ENCODE measurements around the gene ACOT8. TPM values are rescaled to one million over a fixed set of nuclear protein-coding genes. Genes with fewer than 3 reads are reported as not detected.

Gene ACOT8
- total RNA-seq, 1 donor from 2014 or later: 24.9 TPM

DNA sequence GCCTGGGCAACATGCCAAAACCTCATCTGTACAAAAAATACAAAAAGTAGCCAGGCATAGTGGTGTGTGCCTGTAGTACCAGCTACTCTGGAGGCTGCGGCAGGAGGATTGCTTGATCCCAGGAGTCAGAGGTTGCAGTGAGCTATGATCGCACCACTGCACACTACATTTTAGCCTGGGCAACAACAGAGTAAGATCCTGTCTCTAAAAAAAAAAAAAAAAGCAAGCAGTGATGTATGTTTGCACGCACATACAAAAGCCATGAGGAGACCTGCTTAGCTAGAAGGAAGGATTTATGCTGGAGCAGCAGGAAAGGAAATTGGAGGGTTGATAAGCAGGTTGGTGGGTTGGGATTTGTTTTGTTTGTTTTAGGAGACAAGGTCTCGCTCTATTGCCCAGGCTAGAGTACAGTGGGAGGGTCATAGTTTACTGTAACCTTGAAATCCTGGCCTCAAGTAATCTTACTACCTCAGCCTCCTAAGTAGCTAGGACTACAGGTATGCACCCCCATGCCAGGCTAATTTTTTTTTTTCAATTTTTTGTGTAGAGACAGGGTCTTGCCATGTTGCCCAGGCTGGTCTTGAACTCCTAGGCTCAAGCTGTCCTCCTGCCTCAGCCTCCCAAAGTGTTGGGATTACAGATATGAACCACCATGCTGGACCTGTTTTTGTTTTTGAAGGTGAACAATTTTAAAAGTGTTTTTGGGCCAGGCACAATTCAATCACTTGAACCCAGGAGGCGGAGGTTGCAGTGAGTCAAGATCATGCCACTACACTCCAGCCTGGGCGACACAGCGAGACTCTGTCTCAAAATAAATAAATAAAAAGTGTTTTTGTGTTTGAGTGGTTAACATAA, 4.3 kb upstream of the ACOT8 start:
- DNase-seq (ENCODE audit: low spot score): no peak
- intact Hi-C loops (cut with DNase I): no loop called here

DNA sequence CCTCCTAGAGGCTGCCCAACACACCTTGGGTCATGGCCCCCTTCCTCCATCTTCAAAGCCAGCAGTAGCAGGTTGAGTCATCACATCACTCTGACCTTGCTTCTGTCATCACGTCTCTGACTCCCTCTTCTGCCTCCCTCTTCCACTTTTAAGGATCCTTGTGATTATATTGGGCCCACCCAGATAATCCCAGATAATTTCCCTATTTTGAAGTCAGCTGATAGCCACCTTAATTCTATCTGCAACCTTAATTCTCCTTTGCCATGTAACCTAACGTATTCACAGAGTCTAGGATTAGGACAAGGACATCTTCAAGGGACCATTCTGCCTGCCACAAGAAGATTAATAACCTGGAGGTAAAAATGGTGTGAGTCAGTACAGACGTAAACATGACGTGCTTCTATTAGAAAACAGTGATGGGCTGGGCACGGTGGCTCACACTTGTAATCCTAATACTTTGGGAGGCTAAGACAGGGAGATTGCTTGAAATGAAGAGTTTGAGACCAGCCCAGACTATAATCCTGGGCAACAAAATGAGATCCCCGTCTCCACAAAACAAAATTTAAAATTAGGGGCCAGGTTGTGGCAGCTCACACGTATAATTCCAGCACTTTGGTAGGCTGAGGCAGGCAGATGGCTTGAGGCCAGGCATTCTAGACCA, 3.5 kb upstream of the ACOT8 start:
- intact Hi-C loops (cut with DNase I): no loop called here
- DNase-seq (ENCODE audit: low spot score): no peak

DNA sequence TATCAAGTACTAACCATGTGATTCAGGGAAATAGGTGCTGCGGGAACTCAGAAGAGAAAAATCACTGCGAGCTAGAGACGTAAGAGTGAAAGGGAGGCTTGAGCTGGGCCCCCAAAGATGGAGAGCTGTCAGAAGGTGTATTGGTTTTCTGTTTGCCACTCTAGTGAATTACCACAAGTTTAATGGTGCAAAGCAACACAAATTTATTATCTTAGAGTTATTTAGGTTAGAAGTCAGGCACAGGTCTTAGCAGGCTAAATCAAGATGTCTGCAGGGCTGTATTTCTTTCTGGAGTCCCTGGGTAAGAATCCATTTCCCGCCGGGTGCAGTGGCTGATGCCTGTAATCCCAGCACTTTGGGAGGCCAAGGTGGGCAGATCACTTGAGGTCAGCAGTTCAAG, 2.7 kb upstream of the ACOT8 start:
- intact Hi-C loops (cut with DNase I): no loop called here

DNA sequence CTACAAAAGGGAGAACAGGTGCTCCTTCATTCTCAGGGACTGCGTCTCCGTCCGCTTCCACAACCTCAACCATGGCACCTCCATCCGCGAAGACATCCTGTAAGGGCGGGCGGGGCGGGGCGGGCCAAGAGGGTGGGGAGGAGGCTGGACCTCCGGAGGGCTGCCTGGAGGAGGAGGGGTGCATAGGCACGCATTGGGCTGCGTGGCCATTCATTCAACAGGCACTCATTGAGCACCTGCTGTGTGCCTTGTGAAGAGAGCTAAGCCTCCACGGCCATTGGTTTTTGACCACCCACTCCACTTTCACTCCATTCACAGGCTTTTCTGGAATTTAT, 657 bp upstream of the ACOT8 start:
- intact Hi-C loops (cut with DNase I): no loop called here
- DNase-seq (ENCODE audit: low spot score): no peak

More for the DNA sequence above, 2.7 kb upstream of the ACOT8 start:
- DNase-seq (ENCODE audit: low spot score): no peak

DNA sequence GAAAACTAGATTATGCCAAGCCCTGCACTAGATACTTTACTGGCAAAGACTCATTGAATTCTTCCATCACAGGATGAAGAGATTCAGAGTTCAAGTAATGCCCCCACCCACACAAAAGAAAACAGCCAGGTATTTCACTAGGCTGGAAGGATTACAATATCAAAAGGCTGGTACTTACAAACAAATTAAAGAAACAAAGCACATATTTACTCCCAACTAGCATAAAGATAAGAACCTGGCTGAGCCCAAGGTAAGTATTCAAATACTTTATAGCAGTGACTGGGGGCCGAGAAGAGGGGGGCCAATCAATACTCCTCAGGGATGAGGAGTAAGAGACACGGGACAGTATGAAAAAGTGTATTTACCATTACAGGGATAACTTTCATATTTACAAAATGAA, 3.7 kb downstream of the ACOT8 start:
- intact Hi-C loops (cut with DNase I): no loop called here
- DNase-seq (ENCODE audit: low spot score): no peak

DNA sequence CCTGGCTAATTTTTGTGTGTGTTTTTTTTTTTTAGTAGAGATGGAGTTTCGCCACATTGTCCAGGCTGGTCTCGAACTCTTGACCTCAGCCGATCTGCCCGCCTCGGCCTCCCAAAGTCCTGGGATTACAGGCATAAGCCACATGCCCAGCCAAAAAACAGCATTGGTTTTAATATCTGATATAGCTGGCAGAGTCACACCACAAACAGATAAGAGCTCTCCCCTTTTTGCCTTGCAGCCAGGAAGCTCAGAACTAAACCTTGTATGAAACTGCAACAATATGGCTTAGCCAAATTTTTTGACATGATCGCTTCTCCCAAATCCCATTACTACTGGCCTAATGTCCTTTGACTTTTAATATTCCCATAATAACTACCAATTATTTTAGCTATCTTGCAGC, 4.9 kb downstream of the ACOT8 start:
- intact Hi-C loops (cut with DNase I): no loop called here
- no peak for DNase-seq (ENCODE audit: low spot score)

DNA sequence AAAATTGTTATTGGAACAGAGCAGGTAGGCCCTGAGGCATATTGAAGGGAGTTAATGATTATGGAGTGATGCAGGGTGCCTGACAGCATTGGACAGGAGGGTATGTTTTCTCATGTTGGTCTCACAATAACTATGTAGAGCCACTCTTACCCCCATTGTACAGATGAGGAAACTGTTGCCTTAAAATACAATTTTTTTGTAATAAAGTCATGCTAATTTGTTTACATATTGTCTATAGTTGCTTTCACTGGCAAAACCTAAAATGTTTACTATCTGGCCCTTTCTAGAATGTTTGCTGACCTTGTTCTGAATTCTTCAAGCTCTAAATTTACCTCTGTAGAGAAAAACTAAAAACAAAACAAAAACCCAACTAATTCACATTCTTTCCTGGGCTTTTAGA, 5.7 kb downstream of the ACOT8 start:
- intact Hi-C loops (cut with DNase I): no loop called here
- DNase-seq (ENCODE audit: low spot score): no peak

DNA sequence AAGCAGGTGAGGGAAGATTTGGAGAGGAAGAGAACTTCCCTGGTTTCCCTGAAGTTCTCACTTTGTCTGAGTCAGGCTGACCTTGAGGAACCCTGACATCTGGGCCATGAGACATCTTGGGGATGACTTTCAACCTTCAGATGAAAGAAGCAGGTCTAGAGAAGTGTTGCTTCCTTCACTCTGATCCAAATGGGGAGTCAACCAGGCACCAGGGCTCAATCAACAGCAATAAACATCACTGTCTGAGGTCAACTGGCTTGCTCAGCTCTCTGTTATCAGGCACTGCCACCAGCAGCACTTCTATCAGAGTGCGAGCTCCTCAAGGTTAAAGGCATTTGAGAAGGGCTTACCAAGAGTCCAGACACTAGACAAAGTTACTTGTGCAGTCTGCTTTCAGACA, 6.3 kb downstream of the ACOT8 start:
- DNase-seq (ENCODE audit: low spot score): no peak
- intact Hi-C loops (cut with DNase I): no loop called here

DNA sequence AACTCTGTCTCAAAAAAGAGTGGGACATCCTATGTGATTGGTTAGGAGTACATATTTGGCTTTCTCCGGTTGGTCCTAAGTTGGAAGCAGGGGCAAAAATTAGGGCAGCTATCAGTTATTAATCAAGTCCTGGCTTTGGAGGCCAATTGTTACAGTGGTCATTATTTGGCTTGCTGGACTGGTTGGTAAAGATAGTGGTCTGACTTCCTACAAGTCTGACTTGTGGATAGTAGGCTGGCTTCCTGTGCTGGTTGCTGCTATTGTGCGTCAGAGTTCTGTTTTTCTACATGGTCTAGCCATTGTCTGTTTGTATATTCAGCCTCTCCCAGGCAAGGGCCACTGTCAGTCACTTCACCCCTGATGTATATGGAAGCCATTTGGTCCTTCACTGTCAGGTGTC, 7.0 kb downstream of the ACOT8 start:
- intact Hi-C loops (cut with DNase I): no loop called here
- no peak for DNase-seq (ENCODE audit: low spot score)

DNA sequence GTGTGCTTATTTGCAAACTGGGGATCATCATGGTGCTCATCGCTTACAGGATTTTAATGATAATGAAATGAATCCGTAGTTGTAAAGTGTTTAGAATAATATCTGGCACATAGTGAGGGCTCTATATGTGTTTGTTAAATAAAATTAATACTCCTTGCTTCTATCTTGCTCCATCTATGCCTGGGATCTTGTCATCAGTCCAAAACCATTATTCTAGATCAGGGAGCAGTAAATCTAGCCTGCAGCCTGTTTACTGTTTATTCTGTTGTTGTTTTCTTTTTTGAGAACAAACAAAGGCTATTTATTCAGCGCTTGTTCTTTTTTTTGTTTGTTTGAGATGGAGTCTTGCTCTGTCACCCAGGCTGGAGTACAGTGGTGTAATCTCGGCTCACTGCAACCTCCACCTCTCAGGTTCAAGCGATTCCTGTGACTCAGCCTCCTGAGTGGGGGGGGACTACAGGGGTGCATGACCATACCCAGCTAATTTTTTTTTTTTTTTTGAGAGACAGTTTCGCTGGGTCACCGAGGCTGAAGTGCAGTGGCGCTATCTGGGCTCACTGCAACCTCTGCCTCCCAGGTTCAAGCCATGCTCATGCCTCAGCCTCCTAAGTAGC, 8.1 kb downstream of the ACOT8 start:
- intact Hi-C loops (cut with DNase I): no loop called here
- no peak for DNase-seq (ENCODE audit: low spot score)

DNA sequence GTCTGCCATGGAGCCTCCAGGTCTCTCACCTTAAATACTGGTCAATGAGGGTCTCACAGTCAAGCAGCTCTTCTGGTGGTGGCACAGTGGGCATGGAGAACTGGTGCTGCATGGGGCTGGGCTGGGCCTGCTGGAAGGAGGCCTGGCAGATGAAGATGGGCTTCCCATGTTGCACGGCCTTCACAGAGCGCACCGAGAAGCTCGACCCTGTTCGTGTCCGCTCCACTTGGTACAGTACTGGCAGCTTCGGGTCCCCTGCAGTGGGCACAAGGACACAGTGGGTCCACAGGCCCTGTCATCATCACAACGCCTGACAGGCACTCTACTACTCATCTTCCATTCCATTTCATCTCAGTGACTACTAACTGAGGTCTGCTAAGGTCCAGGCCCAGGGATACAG, 8.8 kb downstream of the ACOT8 start:
- intact Hi-C loops (cut with DNase I): no loop called here
- no peak for DNase-seq (ENCODE audit: low spot score)

DNA sequence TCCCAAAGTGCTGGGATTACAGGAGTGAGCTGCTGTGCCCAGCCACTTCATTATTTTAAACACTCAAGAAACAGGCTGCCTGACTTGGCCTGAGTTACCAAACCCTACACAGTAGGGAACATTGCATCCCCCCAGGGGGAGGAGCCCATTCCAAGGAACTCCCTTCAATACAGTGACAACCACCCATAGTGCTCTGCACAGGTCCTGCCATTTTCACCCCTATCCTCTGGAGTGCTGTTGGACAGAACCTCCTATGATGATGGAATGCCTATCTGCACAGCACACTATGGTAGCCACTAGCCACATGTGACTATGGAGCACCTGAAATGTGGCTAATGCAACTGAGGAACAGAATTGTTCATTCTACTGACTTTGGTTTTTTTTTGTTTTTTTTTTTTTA, 11.7 kb downstream of the ACOT8 start:
- no peak for DNase-seq (ENCODE audit: low spot score)
- intact Hi-C loops (cut with DNase I): no loop called here

DNA sequence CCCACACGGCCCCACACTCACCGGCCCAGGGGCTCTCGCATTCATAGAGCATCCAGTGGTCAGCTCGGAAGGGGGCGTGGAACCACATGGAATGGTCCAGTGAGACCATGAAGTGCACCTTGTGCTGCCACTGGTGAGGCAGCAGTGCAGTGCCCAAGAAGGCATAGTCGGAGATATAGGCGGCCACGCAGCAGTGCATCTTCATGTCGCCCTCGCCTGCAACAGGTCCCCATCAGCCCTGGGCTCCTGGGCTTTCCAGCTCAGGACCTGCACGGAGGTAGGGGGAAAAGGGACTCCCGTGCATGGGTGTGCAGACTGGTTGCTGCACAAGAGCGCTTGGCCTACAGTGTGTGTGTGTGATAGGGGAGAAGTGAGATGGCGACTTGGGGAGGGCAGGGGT, 13.7 kb downstream of the ACOT8 start:
- no peak for DNase-seq (ENCODE audit: low spot score)
- intact Hi-C loops (cut with DNase I): no loop called here

DNA sequence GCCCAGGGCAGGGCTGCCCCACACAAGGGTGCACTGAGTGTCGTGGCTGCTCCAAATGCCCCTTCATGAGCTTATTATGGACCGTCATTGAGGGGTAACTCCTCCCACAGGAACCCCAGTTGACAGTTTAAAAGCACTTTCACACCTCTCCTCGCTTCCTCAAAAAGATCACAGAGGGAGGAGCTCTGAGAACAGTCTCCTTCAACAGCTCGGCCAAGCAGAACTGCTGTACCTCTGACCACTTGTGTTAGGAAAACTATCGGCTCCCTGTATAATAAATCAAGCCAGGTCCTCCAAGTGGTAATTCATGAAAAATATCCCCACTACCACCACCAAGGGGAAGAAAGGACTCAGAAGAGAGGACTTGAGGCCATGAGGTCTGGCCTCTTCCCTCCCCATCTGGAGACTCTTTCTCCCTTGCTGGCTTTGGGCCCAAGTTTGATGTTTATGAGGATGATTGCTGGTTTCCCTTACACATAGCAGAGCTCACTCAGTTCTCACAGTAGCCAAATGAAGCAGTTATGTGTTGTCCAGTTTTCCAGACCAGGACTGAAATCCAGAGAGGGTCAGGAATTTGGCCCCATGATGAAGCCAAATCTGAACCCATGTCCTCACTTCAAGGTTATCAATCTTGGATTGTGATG, 14.9 kb downstream of the ACOT8 start:
- no peak for DNase-seq (ENCODE audit: low spot score)
- intact Hi-C loops (cut with DNase I): no loop called here

DNA sequence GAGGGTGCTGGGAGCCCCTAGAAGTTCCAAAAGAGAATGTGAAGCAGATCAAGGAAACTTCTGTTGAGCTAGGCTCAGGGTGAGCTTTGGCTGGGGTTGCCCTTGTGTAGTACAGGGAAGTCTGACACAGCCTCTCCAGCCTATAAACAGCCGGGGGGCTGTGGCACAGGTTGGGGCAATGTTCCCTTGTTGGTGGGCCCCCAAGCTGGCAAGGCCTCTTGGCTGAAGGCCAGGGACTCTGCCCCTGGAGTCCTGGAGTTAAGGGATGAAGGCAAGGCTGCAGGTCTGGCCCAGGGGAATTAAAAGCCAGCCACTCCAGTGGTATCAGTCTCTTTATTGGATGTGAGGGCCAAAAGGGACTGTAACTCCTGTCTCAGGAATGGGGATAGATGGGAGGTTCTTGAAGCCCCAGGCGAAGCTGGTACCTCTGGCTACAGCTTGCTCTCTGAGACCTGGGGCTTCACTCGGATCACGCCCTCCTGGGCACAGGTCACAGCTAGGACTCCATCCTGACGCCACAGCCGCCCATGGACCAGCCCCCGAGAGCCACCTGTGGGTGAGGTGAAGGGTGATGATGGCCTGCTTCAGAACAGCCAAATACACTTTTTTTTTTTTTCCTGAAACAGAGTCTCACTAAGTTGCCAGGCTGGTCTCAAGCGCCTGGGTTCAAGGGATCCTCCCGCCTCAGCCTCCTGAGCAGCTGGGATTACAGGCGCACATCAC, 15.6 kb downstream of the ACOT8 start:
- intact Hi-C loops (cut with DNase I): no loop called here
- DNase-seq (ENCODE audit: low spot score): no peak

DNA sequence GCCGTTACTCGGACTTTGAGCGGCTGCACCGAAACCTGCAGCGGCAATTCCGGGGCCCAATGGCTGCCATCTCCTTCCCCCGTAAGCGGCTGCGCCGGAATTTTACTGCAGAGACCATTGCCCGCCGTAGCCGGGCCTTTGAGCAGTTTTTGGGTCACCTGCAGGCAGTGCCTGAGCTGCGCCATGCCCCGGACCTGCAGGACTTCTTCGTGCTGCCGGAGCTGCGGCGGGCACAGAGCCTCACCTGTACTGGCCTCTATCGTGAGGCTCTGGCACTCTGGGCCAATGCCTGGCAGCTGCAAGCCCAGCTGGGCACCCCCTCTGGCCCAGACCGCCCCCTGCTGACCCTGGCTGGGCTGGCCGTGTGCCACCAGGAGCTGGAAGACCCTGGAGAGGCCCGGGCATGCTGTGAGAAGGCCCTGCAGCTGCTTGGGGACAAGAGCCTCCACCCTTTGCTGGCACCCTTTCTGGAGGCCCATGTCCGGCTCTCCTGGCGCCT, 16.4 kb downstream of the ACOT8 start:
- DNase-seq (ENCODE audit: low spot score): no peak
- intact Hi-C loops (cut with DNase I): no loop called here

DNA sequence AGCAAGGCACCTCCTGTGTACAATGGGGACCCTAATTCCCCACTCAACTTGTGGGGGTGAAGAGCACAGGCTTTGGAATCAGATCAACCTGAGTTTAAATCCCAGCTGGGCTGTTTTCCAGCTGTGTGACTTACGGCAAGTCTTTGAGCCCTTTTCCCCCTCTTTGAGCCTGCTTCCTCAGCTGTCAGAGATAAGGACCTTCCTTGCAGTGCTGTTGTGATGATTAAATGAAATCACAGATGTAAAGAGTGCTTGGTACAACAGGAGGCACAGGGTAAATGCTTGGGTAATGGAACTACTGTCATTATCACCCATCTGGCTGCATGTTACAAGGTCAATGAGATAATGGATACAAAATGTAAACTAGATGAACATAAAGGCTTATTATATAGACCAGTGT, 20.4 kb downstream of the ACOT8 start:
- no peak for DNase-seq (ENCODE audit: low spot score)
- intact Hi-C loops (cut with DNase I): no loop called here

DNA sequence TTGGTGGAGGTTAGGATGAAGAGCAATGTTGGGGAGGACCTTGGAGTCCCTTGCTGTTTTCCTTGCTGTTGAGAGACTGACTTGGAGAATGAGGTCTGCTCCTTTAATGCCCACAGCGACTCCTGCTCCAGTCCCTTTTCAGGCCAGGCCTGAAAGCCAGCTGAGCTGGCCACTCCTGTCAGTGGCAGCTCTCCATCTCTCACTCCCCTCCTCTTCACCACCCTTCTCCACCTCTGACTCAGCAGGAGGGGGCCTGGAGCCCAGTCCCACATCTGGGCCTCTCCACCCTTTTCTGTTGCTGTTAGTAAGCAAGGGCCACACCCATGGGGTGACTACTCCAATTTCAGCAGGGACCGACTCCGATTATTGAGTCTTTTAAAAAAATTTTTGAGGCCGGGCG, 21.4 kb downstream of the ACOT8 start:
- intact Hi-C loops (cut with DNase I): no loop called here
- peak; percentile 76 for DNase-seq (ENCODE audit: low spot score)

DNA sequence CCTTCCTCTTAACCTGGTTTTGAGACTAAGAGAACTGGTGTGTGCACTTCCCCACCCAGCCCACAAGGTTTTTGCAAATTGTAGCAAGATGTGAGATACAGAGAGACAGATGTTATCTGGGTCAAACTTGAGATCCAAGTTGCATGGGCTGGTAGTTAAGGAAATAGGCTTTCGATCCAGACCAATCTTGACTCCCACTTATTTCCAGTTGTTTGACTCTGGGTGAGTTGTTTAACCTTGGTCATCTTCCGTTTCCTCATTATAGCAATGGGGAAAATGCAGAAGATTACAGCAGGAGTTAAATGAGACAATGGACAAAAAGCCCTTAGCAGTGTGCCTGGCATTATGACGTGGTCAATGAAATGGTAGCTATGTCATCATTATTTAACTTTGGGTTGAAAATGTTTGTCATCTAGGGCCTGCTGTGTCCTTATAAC, 21.8 kb downstream of the ACOT8 start:
- intact Hi-C loops (cut with DNase I): no loop called here
- no peak for DNase-seq (ENCODE audit: low spot score)

DNA sequence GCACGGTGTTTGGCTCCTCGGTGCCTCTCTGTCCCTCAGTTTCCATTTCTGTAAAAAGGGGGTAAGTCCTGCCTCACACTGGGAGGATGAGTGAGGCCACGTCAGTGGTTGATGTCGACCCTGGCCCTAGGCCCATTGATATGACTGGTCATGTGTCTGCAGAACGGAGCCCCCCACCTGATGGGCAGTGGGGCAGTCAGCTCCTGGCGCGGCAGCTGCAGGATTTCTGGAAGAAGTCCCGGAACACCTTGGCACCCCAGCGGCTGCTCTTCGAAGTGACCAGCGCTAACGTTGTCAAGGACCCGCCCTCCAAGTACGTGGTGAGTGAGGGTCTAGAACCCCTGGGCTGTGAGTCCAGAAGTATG, 22.4 kb downstream of the ACOT8 start:
- intact Hi-C loops (cut with DNase I): no loop called here
- DNase-seq (ENCODE audit: low spot score): no peak
